SK-N-SH (cell line): ENCODE data around the gene RPS6KL1. TPM values are rescaled to one million over a fixed set of nuclear protein-coding genes. Genes with fewer than 3 reads are reported as not detected.

ENCODE experiments used
- CTCF ChIA-PET: fragments of 300-600, 350-600 bp; formaldehyde crosslinking; extraction: SDS; loops from one replicate; lab custom pipeline; 2021; lab: Yijun Ruan, JAX
- POLR2A ChIA-PET: fragments of 350-600 bp; sonication (Branson Sonifier 250); formaldehyde crosslinking; extraction: SDS; loops from one replicate; lab custom pipeline; 2020; ENCODE audit warnings: antibody characterized with exemption, inconsistent platforms; lab: Yijun Ruan, JAX
- DNase-seq: peaks from one replicate; pipeline ENCODE4 v3.0.0; 2012
- H2AFZ ChIP-seq: fragments of 200-600 bp; sonication (generic); 2 replicates; pipeline ENCODE4 v1.8.1; 2016; ENCODE audit warnings: antibody characterized with exemption, mild to moderate bottlenecking, low read depth
- H3F3A ChIP-seq: fragments of 200-600 bp; sonication (generic); replicated peaks from 2 replicates; pipeline ENCODE3; 2016; ENCODE audit warnings: antibody characterized with exemption, mild to moderate bottlenecking; ENCODE audit not compliant: insufficient read depth
- H3K27ac ChIP-seq, 2 experiments: fragments of 200-500 bp in 1 of 2; fragments of 200-600 bp in 1 of 2; sonication (Bioruptor generic) in 1 of 2; sonication (generic), shearing (Covaris generic) in 1 of 2; 2 replicates each; pipeline versions ENCODE4 v1.5.1 to v1.6.1; 2014 to 2016; ENCODE audit warnings: low read depth in 2 of 2, inconsistent platforms in 1 of 2, low read length in 1 of 2, mild to moderate bottlenecking in 1 of 2, mixed read lengths in 1 of 2
- H3K27me3 ChIP-seq: fragments of 200-600 bp; sonication (generic), shearing (Covaris generic); 2 replicates; pipeline ENCODE4 v1.6.1; 2016; ENCODE audit warnings: mixed run types; ENCODE audit not compliant: insufficient read depth
- H3K36me3 ChIP-seq, 2 experiments: fragments of 200-500 bp in 1 of 2; fragments of 200-600 bp in 1 of 2; sonication (Bioruptor generic) in 1 of 2; sonication (generic) in 1 of 2; replicated peaks in 1 of 2; 2 replicates each; pipeline versions ENCODE3 to v1.5.1; 2014 to 2016; ENCODE audit warnings: low read length in 1 of 2, mild to moderate bottlenecking in 1 of 2; ENCODE audit not compliant: insufficient read depth in 2 of 2, control insufficient read depth in 1 of 2
- H3K4me1 ChIP-seq, 2 experiments: fragments of 200-500 bp in 1 of 2; fragments of 200-600 bp in 1 of 2; sonication (Bioruptor generic) in 1 of 2; sonication (generic), shearing (Covaris generic) in 1 of 2; 2 replicates each; pipeline versions ENCODE4 v1.5.1 to v1.6.1; 2014 to 2016; ENCODE audit warnings: low read depth in 1 of 2, low read length in 1 of 2, mixed run types in 1 of 2; ENCODE audit not compliant: insufficient read depth in 2 of 2, control insufficient read depth in 1 of 2
- H3K4me2 ChIP-seq: fragments of 200-600 bp; sonication (generic), shearing (Covaris generic); 2 replicates; pipeline ENCODE4 v1.6.1; 2017; ENCODE audit warnings: mixed run types
- H3K4me3 ChIP-seq, 2 experiments: fragments of 200-500 bp in 1 of 2; fragments of 200-600 bp in 1 of 2; sonication (Bioruptor generic) in 1 of 2; sonication (generic), shearing (Covaris generic) in 1 of 2; 2 replicates each; pipeline versions ENCODE4 v1.5.1 to v1.8.1; 2014 to 2016; ENCODE audit warnings: low read depth in 2 of 2, inconsistent platforms in 1 of 2, low read length in 1 of 2, mild to moderate bottlenecking in 1 of 2, mixed read lengths in 1 of 2, moderate library complexity in 1 of 2
- H3K79me2 ChIP-seq: fragments of 200-600 bp; sonication (generic); 2 replicates; pipeline ENCODE4 v1.8.1; 2017; ENCODE audit warnings: mild to moderate bottlenecking; ENCODE audit not compliant: insufficient read depth
- H3K9ac ChIP-seq: fragments of 200-600 bp; sonication (generic); 2 replicates; pipeline ENCODE4 v1.6.1; 2017; ENCODE audit warnings: mixed run types
- H3K9me2 ChIP-seq: fragments of 200-600 bp; sonication (generic); 2 replicates; pipeline ENCODE4 v1.6.1; 2017; ENCODE audit warnings: mixed run types
- H3K9me3 ChIP-seq: fragments of 200-600 bp; sonication (generic); 2 replicates; pipeline ENCODE4 v1.6.1; 2017; ENCODE audit warnings: mixed run types, mild to moderate bottlenecking, moderate library complexity
- H4K20me1 ChIP-seq: fragments of 200-600 bp; sonication (generic); 2 replicates; pipeline ENCODE4 v1.6.1; 2017; ENCODE audit warnings: mild to moderate bottlenecking, mixed run types; ENCODE audit not compliant: insufficient read depth
- CHD2 ChIP-seq: fragments of 150-350 bp; IDR thresholded peaks from 2 replicates; pipeline ENCODE4 v1.6.1; 2018; ENCODE audit warnings: low read length; ENCODE audit not compliant: partially characterized antibody
- CTCF ChIP-seq: fragments of 200-600 bp; sonication (generic); IDR thresholded peaks from 2 replicates; pipeline ENCODE4 v1.6.1; 2017; ENCODE audit warnings: antibody characterized with exemption, mild to moderate bottlenecking, moderate library complexity
- FOXM1 ChIP-seq: IDR thresholded peaks from 2 replicates; pipeline ENCODE4 v1.4.0; 2012; ENCODE audit warnings: low read depth, mild to moderate bottlenecking
- GABPA ChIP-seq: IDR thresholded peaks from 2 replicates; pipeline ENCODE4 v1.4.0; 2012; ENCODE audit warnings: low read depth, mild to moderate bottlenecking
- GATA2 ChIP-seq: sonication (generic); formaldehyde crosslinking; IDR thresholded peaks from 2 replicates; pipeline ENCODE4 v1.5.0; 2020; ENCODE audit warnings: mild to moderate bottlenecking, missing genetic modification reagents
- MEF2A ChIP-seq: IDR thresholded peaks from 2 replicates; pipeline ENCODE4 v1.4.0; 2012; ENCODE audit warnings: low read depth, borderline replicate concordance
- NFIC ChIP-seq: IDR thresholded peaks from 2 replicates; pipeline ENCODE4 v1.4.0; 2012; ENCODE audit warnings: borderline replicate concordance
- PBX3 ChIP-seq: IDR thresholded peaks from 2 replicates; pipeline ENCODE4; 2012
- POLR2AphosphoS5 ChIP-seq: IDR thresholded peaks from 2 replicates; pipeline ENCODE4 v1.6.1; 2012; ENCODE audit warnings: low read depth, low read length
- RCOR1 ChIP-seq: fragments of 150-350 bp; IDR thresholded peaks from 2 replicates; pipeline ENCODE4 v1.6.1; 2017; ENCODE audit warnings: antibody characterized with exemption, low read length
- RFX5 ChIP-seq: IDR thresholded peaks from 2 replicates; pipeline ENCODE4 v1.6.1; 2012; ENCODE audit warnings: mild to moderate bottlenecking, improper control_type of control experiment, low read length
- SMC3 ChIP-seq: IDR thresholded peaks from 2 replicates; pipeline ENCODE4 v1.6.1; 2012; ENCODE audit warnings: low read depth, low read length, improper control_type of control experiment
- TEAD4 ChIP-seq: IDR thresholded peaks from 2 replicates; pipeline ENCODE4 v1.4.0; 2012; ENCODE audit warnings: mild to moderate bottlenecking, borderline replicate concordance; ENCODE audit not compliant: insufficient read depth
- USF1 ChIP-seq: IDR thresholded peaks from 2 replicates; pipeline ENCODE4 v1.4.0; 2012; ENCODE audit warnings: low read depth, borderline replicate concordance
- WGBS: methylation state at CpG from one replicate; pipeline ENCODE4 v1.1.6; 2017; ENCODE audit warnings: low lambda C conversion rate; 5-methylcytosine and 5-hydroxymethylcytosine counted together
- polyA plus RNA-seq, 3 experiments: library from polyadenylated mRNA; depleted of rRNA; stranded (reverse); fragments of >200 nt; gene quantifications; 2 replicates each; pipeline ENCODE4 v1.2.3, GENCODE V29; 2012
- TF ChIP-seq, protein P1 (sequence below): IDR thresholded peaks from 2 replicates; pipeline ENCODE4 v1.4.0; 2012; ENCODE audit warnings: low read depth, borderline replicate concordance

The RPS6KL1 gene
- polyA plus RNA-seq, 1 of the 3 experiments (the other 2 are of a cell fraction): 2.5 TPM

GRCh38 chr14:74942181-74942580, 19.1 kb upstream of the RPS6KL1 start:
- Histone ChIP-seq H3K4me2 (no peak overlapping the region), H3K9me2 (no peaks in the 10 kb centered on the region), H3K9me3 (no peaks in the 10 kb centered on the region), H3K79me2 (no peaks in the 10 kb centered on the region), H3K4me3 (no peak overlapping the region), H3K4me1 (peaks cover 14 to 18% of the 10 kb centered on the region in 2 experiments; a peak in 3 of 4 replicates), H3F3A (peaks cover 15% of the 10 kb centered on the region), H3K27ac (no peak overlapping the region), H2AFZ (0 out of 2 replicates have a peak overlapping the region, but pooled peaks have one; percentile 48), H4K20me1 (no peaks in the 10 kb centered on the region), H3K9ac (peak overlapping the region; percentile 28; the same call in 1 of the 2 replicates), H3K36me3 (no peaks in the 10 kb centered on the region), H3K27me3 (no peaks in the 10 kb centered on the region)
- TF ChIP-seq GATA2 (CRISPR knock-in tag) (no peak), POLR2AphosphoS5 (no peak), MEF2A (no peak), NFIC (no peak), RCOR1 (no peak), PBX3 (no peak), USF1 (no peak)
- TF ChIP-seq, protein P1, sequence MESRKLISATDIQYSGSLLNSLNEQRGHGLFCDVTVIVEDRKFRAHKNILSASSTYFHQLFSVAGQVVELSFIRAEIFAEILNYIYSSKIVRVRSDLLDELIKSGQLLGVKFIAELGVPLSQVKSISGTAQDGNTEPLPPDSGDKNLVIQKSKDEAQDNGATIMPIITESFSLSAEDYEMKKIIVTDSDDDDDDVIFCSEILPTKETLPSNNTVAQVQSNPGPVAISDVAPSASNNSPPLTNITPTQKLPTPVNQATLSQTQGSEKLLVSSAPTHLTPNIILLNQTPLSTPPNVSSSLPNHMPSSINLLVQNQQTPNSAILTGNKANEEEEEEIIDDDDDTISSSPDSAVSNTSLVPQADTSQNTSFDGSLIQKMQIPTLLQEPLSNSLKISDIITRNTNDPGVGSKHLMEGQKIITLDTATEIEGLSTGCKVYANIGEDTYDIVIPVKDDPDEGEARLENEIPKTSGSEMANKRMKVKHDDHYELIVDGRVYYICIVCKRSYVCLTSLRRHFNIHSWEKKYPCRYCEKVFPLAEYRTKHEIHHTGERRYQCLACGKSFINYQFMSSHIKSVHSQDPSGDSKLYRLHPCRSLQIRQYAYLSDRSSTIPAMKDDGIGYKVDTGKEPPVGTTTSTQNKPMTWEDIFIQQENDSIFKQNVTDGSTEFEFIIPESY: no peak
- 85% methylated on average over 8 of the region's 12 CpGs for WGBS
- DNase-seq: no peak
- ChIA-PET CTCF (interaction anchor here (1.1 to 18.5 kb wide), 3 partner anchors 12 to 146 kb away, joined by 3 to 290 read pairs (median 4); no protein-coding TSS in a partner anchor), POLR2A (no interaction called here)

- no peaks in the 10 kb centered on the region for H3K36me3 ChIP-seq
- H3K4me1 ChIP-seq: peaks cover 11 to 18% of the 10 kb centered on the region in 2 experiments; a peak in 3 of 4 replicates
- ChIA-PET POLR2A (no interaction called here), CTCF (interaction anchor here (1.1 to 18.5 kb wide), 2 partner anchors 81 to 147 kb away, joined by 4 to 290 read pairs; no protein-coding TSS in a partner anchor)
- H3K27ac ChIP-seq: no peak overlapping the region
- no peaks in the 10 kb centered on the region for H4K20me1 ChIP-seq
- H3K27me3 ChIP-seq: no peaks in the 10 kb centered on the region
- H2AFZ ChIP-seq: 0 out of 2 replicates have a peak overlapping the region, but pooled peaks have one; percentile 48
- H3K9me2 ChIP-seq: no peaks in the 10 kb centered on the region
- no peak for DNase-seq
- peak overlapping the region; percentile 28; the same call in 1 of the 2 replicates for H3K9ac ChIP-seq
- peaks cover 15% of the 10 kb centered on the region for H3F3A ChIP-seq
- WGBS: 79% methylated on average over 12 of the region's 13 CpGs
- no peaks in the 10 kb centered on the region for H3K79me2 ChIP-seq
- H3K9me3 ChIP-seq: no peaks in the 10 kb centered on the region
- H3K4me3 ChIP-seq: no peak overlapping the region
- no peak overlapping the region for H3K4me2 ChIP-seq
- TF ChIP-seq CHD2: no peak
- TF ChIP-seq POLR2AphosphoS5: no peak
- no peak for TF ChIP-seq TEAD4
- no peak for TF ChIP-seq GABPA
- TF ChIP-seq RCOR1: no peak
- no peak for TF ChIP-seq SMC3
- TF ChIP-seq, protein P1: no peak
- no peak for TF ChIP-seq GATA2 (CRISPR knock-in tag)
- no peak for TF ChIP-seq NFIC
- TF ChIP-seq MEF2A: no peak
- no peak for TF ChIP-seq FOXM1
- TF ChIP-seq RFX5: no peak
- TF ChIP-seq PBX3: no peak
- TF ChIP-seq USF1: no peak
- TF ChIP-seq CTCF: no peak
Observed at GRCh38 chr14:74941676-74942097, 18.6 kb upstream of the RPS6KL1 start.
